Subcutaneous abdominal adipose tissue (tissue), 5 donors: ENCODE results near the gene PDXK.
"Not testable (repeated sequence)": the region's sequence is repeated elsewhere in the genome, so short reads cannot be mapped to it uniquely, and the experiment has no call there.

Experiments
- H3K27ac ChIP-seq: one replicate; pipeline ENCODE4 v1.7.0; 2013; ENCODE audit warnings: low read depth, mild to moderate bottlenecking, inconsistent platforms, low read length, moderate library complexity
- H3K27me3 ChIP-seq, 5 donors: one replicate each; pipeline ENCODE4 v1.7.0; 2013; ENCODE audit warnings: low read length in 5 of 5, inconsistent platforms in 1 of 5; ENCODE audit not compliant: control insufficient read depth in 5 of 5, insufficient read depth in 4 of 5
- H3K36me3 ChIP-seq, 5 donors: one replicate each; pipeline ENCODE4 v1.7.0; 2013; ENCODE audit warnings: low read length in 5 of 5; ENCODE audit not compliant: control insufficient read depth in 5 of 5, insufficient read depth in 5 of 5
- H3K4me1 ChIP-seq, 5 donors: one replicate each; pipeline ENCODE4 v1.7.0; 2013; ENCODE audit warnings: low read length in 5 of 5, mild to moderate bottlenecking in 3 of 5, moderate library complexity in 1 of 5; ENCODE audit not compliant: control insufficient read depth in 5 of 5, insufficient read depth in 5 of 5
- H3K4me3 ChIP-seq, 5 donors: one replicate each; pipeline ENCODE4 v1.7.0; 2013; ENCODE audit warnings: low read length in 5 of 5, low read depth in 1 of 5
- H3K9ac ChIP-seq, 5 donors: one replicate each; pipeline ENCODE4 v1.7.0; 2013; ENCODE audit warnings: low read length in 5 of 5, mild to moderate bottlenecking in 4 of 5, moderate library complexity in 3 of 5
- H3K9me3 ChIP-seq, 5 donors: one replicate each; pipeline ENCODE4 v1.7.0; 2013; ENCODE audit warnings: low read length in 5 of 5; ENCODE audit not compliant: control insufficient read depth in 5 of 5
- donor health status: healthy.
- donor health status: healthy.
- donor health status: healthy.
- donor health status: healthy.
- donor health status: healthy.

The PDXK gene

DNA sequence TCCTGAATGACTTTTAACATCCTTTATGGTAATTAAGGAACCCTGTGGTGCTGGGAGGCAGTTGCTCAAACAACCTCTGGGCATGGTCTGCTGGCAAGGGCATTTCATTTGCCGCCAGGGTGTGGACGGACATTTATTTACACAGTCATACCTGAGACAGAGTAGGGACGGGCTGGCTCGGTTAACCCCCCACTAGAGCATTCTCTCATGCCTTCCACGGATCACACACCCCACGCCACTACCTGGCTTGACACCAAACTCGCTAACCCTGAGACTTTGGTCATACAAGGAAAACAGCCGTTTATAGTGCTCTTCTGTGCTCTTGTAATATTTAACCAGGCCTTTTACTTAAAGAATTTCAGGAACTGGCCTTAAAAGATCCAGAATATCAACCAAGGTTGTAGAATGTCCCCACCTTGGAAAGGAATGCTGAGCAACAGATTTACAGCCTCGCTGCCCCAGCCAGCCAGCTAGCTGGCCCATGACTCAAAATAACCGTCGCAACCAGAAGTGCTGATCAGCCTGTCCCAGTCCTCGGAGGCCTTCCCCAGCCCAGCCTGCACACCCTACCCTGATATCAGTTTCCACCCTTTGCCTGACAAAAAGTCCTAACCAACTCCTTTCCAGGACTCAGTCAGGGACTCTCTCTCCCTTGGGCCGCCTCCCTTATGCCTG, 6.5 kb upstream of the PDXK start:
- Histone ChIP-seq H3K9ac (peak overlapping the region in 1 of 5 donors; percentile 16), H3K9me3 (peaks cover 0 to 3% (median 0%) of the 10 kb centered on the region in 5 donors), H3K4me1 (peaks cover 0 to 26% (median 15%) of the 10 kb centered on the region in 5 donors), H3K4me3 (no peak overlapping the region), H3K36me3 (no peaks in the 10 kb centered on the region), H3K27ac (peak overlapping the region; percentile 82), H3K27me3 (no peaks in the 10 kb centered on the region)

DNA sequence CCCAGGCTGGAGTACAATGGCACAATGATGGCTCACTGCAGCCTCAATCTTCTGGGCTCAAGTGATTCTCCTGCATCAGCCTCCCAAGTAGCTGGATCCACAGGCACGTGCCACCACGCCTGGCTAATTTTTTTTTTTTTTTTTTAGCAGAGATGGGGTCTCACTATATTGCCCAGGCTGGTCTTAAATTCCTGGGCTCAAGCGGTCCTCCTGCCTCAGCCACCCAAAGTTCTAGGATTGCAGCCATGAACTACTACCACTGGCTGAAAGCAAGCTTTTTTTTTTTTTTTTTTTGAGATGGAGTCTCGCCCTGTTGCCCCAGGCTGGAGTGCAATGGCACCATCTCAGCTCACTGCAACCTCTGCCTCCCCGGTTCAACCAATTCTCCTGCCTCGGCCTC, 5.8 kb upstream of the PDXK start:
- not testable (repeated sequence) for H3K4me3 ChIP-seq, H3K27me3 ChIP-seq, H3K9me3 ChIP-seq, H3K36me3 ChIP-seq, H3K9ac ChIP-seq
- Histone ChIP-seq H3K4me1 (peaks cover 0 to 28% (median 17%) of the 10 kb centered on the region in 5 donors), H3K27ac (peak overlapping the region; percentile 82)

DNA sequence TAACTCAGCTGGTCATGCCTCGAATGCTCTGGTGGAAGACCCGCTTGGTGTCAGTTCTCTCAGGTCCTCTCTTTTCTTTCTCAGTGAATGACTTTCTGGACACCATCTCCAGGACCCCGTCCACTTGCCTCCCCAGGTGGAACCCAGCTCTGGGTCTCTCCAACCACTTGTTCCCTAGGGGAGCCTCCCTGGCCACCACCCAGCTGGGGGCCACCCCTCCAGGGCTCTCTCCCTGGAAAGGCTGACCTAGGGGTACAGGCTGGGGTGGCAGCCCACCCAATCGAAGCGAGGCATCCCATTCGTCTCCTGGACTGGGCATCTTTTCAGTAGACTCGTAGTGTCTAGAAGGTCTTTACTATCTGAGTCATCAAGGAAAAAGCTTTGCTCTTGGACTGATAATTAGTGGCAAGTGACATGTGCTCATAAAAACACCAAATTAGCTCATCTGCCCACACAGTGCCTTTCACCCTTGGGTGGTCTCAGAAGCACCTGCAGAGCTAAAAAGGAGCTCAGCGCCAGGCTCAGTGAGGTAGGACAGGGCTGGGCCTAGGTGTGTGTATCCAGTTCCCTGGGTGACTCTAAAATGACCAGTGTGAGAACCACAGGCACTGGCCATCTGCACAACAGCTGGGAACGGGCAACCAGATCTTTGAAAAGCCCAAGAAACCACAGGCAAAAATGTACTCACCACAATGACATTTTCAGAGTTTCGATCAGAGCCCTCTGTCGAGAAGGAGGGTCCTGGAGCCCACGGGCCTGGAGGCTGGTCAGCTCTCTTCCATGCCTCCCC, 2.4 kb upstream of the PDXK start:
- no peaks in the 10 kb centered on the region for H3K9me3 ChIP-seq
- no peaks in the 10 kb centered on the region for H3K36me3 ChIP-seq
- no peak overlapping the region for H3K4me3 ChIP-seq
- no peaks in the 10 kb centered on the region for H3K27me3 ChIP-seq
- no peak overlapping the region for H3K9ac ChIP-seq
- H3K27ac ChIP-seq: no peak overlapping the region
- H3K4me1 ChIP-seq: peaks cover 7 to 43% (median 39%) of the 10 kb centered on the region in 5 donors

DNA sequence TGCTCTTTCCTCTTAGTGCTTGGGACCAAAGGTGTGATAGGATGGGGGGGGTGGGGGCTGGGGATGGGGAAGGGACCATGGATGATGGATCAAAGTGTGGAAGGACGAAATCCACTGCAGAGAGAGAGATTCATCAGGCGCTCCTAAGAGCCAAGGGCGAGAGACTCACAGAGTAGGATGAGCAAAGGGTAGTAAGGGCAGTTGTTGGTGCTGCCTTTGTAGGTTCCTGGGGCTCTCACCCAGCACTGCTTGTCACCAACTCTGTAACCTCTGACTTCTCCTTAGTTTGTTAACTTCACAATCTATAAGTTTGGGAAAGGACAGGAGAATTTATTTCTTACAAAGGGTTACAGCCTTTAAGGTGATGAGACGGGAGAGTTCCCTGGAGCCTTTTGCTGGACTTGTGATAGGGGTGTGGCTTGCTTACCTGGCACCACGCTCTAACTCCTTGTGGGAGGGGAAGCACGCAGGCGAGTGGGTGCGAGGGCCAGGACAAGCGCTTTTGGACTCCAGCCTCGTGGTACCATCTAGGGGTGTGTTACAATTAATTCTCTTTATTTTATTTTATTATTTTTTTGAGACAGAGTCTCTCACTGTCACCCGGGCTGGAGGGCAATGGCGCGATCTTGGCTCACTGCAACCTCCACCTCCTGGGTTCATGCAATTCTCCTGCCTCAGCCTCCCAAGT, 1.6 kb upstream of the PDXK start:
- Histone ChIP-seq H3K36me3 (no peaks in the 10 kb centered on the region), H3K4me3 (no peak overlapping the region), H3K27me3 (no peaks in the 10 kb centered on the region), H3K27ac (no peak overlapping the region), H3K4me1 (peaks cover 9 to 43% (median 40%) of the 10 kb centered on the region in 5 donors), H3K9me3 (no peaks in the 10 kb centered on the region), H3K9ac (no peak overlapping the region)

DNA sequence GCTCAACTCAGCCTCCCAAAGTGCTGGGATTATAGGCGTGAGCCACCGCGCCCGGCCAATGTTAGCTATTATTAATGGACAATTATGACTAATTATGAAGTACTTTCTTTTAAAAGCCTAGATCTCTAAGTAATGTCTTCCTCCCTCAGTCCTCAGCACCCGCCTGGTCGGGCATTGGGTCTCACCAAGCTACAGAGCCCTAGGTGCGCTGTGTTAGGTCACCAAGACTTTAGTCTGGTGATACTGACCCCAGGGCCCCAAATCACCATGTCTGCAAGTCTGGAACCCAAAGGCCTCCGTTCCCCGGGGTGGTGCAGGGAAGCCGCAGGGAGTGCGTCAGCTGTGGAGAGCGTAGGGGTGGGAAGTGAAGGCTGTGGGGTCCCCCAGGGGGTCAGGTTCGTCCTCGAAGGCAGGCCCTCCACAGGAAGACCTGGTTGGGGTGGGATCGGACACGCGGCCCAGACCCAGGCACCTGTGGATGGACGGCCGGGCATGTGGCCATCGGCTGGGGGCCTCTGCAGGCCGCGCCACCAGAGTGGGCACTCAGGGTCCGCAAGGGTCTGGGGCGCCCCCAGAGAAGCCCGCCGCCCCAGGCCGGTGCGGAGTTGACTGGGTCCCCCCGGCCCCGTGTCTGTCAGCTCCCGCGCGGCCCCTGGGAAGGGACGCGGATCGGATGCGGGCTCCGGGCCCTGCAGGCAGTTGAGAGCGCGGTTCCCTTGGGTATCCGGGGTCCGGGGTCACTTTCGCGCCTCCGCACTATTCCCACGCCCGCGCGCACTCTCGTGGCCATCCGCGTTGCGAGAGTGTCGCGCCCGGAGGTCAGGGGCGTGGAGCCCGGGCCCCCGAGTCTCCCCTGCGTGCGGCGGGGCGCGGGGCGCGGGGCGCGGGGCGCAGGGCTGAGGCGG, 710 bp upstream of the PDXK start:
- H3K4me1 ChIP-seq: peaks cover 9 to 41% (median 33%) of the 10 kb centered on the region in 5 donors
- peak overlapping the region in 3 of 5 donors; percentile 43 to 86 (median 62) for H3K9ac ChIP-seq
- H3K36me3 ChIP-seq: peaks cover 0 to under 1% (median 0%) of the 10 kb centered on the region in 5 donors
- H3K27me3 ChIP-seq: no peaks in the 10 kb centered on the region
- H3K4me3 ChIP-seq: peak overlapping the region in 4 of 5 donors; percentile 86 to 97 (median 92)
- no peaks in the 10 kb centered on the region for H3K9me3 ChIP-seq
- H3K27ac ChIP-seq: no peak overlapping the region

DNA sequence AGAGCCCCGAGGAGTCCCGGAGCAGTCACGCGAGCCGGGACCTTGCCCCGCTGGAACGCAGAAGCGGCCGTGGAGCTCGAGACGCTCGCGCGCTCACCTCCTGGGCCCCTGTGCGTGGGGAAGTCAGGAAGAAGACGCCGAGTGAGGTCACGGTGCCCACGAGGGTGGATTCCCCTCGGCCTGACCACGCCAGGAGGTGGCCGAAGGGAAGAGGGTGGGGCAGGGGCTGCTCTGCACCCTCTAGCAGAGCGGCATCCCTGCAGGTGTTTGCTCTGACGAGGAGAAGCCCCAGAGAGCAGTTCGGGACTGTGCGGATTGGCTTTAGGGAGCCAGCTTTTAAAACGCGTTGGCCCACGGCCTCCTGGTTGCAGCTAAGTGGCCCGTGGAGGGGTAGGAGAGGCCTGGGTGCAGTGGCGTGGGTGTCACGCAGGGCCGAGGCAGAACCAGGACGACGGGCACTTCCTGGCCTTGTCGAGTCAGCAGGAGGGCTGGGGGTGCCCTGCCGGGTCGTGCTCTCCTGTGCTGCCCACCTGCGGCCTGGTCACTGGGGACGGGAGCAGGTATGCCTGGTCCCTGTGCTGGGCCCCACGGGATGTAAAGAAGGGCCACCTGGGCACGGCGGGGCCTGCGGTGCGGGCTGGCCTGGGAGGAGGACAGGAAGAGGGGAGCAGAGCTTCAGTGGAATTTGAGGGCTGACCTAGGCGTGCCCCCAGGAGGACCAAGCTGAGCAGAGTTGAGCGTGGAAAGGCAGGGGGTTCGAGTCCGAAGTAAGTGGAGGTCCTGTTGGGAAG, 1.0 kb downstream of the PDXK start:
- peaks cover 0 to 12% (median 9%) of the 10 kb centered on the region in 5 donors for H3K36me3 ChIP-seq
- peak overlapping the region; percentile 84 for H3K27ac ChIP-seq
- peak overlapping the region; percentile 86 to 97 (median 90) for H3K4me3 ChIP-seq
- no peaks in the 10 kb centered on the region for H3K27me3 ChIP-seq
- H3K9me3 ChIP-seq: no peaks in the 10 kb centered on the region
- peak overlapping the region; percentile 79 to 93 (median 86) for H3K9ac ChIP-seq
- H3K4me1 ChIP-seq: peaks cover 9 to 54% (median 47%) of the 10 kb centered on the region in 5 donors

DNA sequence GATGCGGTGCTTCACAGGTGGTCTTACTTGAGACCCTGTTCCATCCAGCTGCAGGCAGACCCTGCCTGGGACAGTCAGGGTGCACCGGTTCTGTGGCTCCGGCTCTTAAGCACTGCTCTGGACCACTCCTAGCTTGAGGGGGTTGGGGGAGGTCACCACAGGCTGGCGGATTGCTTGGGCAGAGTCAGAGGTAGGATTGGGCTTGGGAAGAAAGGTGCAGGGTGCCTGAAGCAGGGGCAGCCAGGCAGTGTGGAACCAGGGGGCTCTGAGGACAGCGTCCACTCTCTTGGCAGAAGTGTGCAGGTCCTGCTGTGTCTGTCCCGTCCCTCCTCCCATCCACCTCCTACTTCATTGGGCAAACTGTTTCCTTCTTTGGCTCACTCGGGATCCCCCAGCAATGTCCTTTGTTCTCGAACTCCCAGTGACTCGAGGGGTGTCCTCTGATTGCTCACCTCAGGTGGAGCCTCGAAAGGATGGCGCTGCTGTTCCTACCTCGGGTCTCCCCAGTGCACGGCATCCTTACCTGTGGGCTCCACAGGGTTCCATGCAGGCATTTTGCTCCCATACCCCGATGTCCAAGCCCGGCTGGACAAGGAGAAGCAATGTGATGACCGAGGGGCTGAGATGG, 1.7 kb downstream of the PDXK start:
- peaks cover 0 to 12% (median 9%) of the 10 kb centered on the region in 5 donors for H3K36me3 ChIP-seq
- peak overlapping the region; percentile 84 for H3K27ac ChIP-seq
- H3K9ac ChIP-seq: peak overlapping the region; percentile 79 to 93 (median 86)
- H3K9me3 ChIP-seq: no peaks in the 10 kb centered on the region
- no peaks in the 10 kb centered on the region for H3K27me3 ChIP-seq
- H3K4me3 ChIP-seq: peak overlapping the region; percentile 86 to 97 (median 90)
- H3K4me1 ChIP-seq: peaks cover 10 to 61% (median 54%) of the 10 kb centered on the region in 5 donors

DNA sequence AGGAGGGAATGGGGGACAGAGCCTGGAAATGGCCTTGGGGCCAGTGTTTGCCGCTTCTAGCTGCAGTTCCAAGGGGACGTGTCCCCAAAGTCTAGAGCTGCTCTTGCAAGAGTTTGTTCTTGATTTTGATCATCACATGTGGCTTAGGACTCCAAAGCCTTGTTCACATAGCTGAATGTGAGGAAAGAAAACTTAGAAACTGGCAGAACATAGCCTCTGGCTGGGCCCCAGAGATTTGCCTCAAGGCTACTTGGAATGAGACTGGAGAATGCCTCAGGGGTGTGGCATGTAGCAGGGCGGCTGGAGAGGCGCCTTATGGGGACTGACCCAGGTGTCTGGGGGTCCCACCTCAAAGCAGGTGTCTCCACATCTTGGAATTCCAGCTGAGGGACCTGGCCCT, 2.3 kb downstream of the PDXK start:
- Histone ChIP-seq H3K4me1 (peaks cover 13 to 67% (median 59%) of the 10 kb centered on the region in 5 donors), H3K36me3 (peaks cover 0 to 12% (median 9%) of the 10 kb centered on the region in 5 donors), H3K27ac (peak overlapping the region; percentile 84), H3K9ac (peak overlapping the region in 2 of 5 donors; percentile 88 to 93), H3K9me3 (no peaks in the 10 kb centered on the region), H3K27me3 (no peaks in the 10 kb centered on the region), H3K4me3 (peak overlapping the region; percentile 86 to 97 (median 90))
